Measurements from ENCODE around the gene TAF4. TPM values are rescaled to one million over a fixed set of nuclear protein-coding genes. Genes with fewer than 3 reads are reported as not detected.

The TAF4 gene
- total RNA-seq, 1 donor from 2014 or later, result 22.2 TPM

DNA sequence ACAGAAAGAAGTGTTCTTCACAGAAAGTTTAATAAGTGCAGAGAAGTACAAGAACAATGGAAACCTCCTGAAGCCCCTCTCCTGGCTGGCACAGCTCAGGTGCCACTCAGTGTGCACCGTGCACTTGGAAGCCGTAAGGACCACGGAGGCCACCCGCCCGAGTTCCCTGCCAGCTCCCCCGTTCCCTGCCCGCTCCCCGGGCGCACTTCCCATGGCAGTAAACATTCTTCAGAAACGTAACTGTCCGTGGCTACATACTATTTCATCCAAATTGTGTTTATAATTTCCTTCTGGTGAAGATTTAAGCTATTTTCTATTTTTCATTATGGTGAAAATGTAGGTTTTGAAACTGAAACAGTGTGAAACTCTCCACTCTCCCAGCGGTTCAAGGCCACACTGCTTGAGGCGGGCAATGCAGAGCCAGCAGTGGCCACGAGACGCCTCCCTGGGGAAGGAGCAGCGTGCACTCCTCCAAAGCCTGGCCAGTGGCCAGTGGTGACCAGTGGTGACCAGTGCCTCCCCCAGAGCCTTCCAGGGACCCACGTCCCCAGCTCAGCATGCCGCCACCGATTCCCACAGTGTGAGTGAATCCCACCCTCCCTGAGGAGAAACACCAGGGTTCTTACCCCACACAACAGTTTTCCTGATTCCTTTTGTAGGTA is 46.4 kb downstream of the TAF4 start:
- Mint-ChIP-seq H3K9me3 (no peaks in the 10 kb centered on the region), H3K27me3 (no peaks in the 10 kb centered on the region), H3K36me3 (no peaks in the 10 kb centered on the region), H3K27ac (no peak overlapping the region), H3K4me1 (ENCODE audit: unreplicated experiment) (peaks cover 35% of the 10 kb centered on the region), H3K4me3 (no peak overlapping the region)
- no peak for DNase-seq (ENCODE audit: extremely low spot score, unreplicated experiment)
- TF ChIP-seq, protein P1, sequence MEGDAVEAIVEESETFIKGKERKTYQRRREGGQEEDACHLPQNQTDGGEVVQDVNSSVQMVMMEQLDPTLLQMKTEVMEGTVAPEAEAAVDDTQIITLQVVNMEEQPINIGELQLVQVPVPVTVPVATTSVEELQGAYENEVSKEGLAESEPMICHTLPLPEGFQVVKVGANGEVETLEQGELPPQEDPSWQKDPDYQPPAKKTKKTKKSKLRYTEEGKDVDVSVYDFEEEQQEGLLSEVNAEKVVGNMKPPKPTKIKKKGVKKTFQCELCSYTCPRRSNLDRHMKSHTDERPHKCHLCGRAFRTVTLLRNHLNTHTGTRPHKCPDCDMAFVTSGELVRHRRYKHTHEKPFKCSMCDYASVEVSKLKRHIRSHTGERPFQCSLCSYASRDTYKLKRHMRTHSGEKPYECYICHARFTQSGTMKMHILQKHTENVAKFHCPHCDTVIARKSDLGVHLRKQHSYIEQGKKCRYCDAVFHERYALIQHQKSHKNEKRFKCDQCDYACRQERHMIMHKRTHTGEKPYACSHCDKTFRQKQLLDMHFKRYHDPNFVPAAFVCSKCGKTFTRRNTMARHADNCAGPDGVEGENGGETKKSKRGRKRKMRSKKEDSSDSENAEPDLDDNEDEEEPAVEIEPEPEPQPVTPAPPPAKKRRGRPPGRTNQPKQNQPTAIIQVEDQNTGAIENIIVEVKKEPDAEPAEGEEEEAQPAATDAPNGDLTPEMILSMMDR (conservative IDR thresholded peaks at IDR 0.05), result no peak

DNA sequence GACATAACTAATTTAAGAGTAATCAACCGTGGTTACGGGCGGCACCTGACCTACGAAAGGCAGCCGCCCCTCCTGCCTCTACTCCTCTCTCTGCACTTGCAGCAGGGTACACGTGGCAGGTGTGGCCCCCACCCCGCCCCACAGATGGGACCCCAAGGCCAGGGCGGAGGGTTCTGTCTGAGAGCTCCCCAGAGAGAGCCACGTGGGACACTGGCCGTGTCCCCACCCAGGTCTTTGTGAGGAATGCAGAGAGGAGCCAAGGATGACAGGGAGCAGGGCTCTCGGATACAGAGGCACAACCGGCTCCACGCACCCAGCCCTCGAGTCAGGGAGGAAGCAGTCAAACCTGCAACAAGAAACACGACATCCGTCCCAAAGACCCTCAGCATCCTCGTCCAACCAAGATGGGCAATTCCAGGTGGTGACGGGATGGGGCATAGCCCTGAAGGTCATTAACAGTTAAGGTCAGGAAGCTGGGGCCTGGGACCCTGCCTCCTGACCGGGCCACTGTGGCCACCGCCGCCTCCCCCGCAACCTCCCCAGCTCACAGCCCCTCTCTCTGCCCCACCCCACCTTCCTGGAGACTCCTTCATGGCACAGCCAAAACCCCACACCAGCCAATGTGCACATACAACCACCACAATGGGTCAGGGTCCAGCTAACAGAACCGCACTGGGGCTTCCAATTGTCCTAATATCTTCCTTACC is 47.1 kb downstream of the TAF4 start:
- no peak overlapping the region for H3K4me3 Mint-ChIP-seq
- DNase-seq (ENCODE audit: extremely low spot score, unreplicated experiment), result no peak
- no peaks in the 10 kb centered on the region for H3K9me3 Mint-ChIP-seq
- H3K36me3 Mint-ChIP-seq, result no peaks in the 10 kb centered on the region
- H3K27me3 Mint-ChIP-seq, result no peaks in the 10 kb centered on the region
- no peak overlapping the region for H3K27ac Mint-ChIP-seq
- peaks cover 35% of the 10 kb centered on the region for H3K4me1 Mint-ChIP-seq (ENCODE audit: unreplicated experiment)
- TF ChIP-seq, protein P1 (conservative IDR thresholded peaks at IDR 0.05), result no peak

DNA sequence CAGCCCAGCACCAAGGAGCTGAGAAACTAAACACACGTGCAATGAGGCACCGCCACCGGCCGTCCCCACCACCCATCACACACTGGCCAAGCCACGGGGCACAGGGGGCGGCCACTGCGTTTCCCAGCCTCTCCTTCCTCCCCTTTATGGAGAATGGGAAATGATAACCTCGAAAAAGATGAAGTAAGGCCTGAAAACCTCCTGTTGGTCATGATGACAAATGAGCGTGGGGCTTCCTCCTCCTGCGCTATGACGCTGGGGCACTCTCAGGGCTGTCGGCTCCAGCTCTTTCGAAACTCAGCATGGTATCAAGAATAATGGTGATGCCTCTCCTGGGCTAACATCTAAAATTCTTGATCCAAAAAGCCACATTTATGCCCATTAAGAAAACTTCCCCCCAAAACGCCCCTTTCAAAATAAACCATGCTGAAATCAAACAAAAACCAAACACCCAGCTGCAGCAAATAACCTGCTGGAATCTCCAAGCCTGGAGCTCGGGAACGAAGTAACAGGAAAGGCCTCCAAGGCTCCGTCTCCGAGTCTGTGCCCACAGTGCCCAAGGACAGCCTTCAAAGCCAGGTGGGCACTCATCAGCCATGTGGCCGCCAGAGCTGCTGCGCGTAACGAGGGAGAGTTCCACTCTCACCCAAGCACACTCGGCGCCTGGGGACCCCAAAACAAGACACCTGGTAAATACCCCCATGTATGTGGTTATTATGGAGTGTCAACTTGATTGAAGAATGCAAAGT is 50.0 kb downstream of the TAF4 start:
- no peaks in the 10 kb centered on the region for H3K36me3 Mint-ChIP-seq
- H3K27ac Mint-ChIP-seq, result no peak overlapping the region
- TF ChIP-seq, protein P1 (conservative IDR thresholded peaks at IDR 0.05), result no peak
- H3K4me3 Mint-ChIP-seq, result no peak overlapping the region
- H3K4me1 Mint-ChIP-seq (ENCODE audit: unreplicated experiment), result peaks cover 23% of the 10 kb centered on the region
- H3K9me3 Mint-ChIP-seq, result no peaks in the 10 kb centered on the region
- no peaks in the 10 kb centered on the region for H3K27me3 Mint-ChIP-seq
- no peak for DNase-seq (ENCODE audit: extremely low spot score, unreplicated experiment)

DNA sequence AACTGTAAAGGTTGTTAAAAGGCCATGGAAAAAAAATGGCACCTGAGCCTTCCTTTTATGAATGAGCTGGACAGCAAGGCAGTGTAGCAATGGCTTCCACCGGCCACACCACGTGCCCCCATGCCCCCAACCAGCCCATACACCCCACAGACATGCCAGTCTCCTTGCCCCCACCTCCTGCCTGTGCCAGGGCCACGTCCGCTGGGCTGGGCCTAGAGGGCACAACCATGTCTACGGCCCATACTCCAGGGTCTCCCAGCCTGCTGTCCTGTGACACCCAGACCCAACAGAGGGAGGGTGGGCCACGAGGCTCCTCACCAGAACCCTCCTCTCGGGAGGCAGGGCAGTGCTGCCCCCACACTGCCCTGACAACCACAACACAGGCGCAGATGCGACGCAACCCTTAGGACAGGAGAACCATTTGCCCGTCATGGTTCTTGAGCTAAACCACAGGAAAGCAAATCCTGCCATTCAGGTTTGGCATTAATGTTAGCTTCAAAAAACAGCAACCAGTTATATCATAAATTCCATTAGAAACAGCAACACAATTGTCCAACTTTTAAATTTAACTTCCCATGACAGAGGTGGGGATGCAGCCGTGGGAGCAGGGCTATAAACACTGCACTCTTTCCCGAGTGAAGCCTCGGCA is 50.7 kb downstream of the TAF4 start:
- H3K27me3 Mint-ChIP-seq, result no peaks in the 10 kb centered on the region
- DNase-seq (ENCODE audit: extremely low spot score, unreplicated experiment), result no peak
- TF ChIP-seq, protein P1 (conservative IDR thresholded peaks at IDR 0.05), result no peak
- H3K27ac Mint-ChIP-seq, result no peak overlapping the region
- no peak overlapping the region for H3K4me3 Mint-ChIP-seq
- H3K4me1 Mint-ChIP-seq (ENCODE audit: unreplicated experiment), result peaks cover 18% of the 10 kb centered on the region
- no peaks in the 10 kb centered on the region for H3K9me3 Mint-ChIP-seq
- no peaks in the 10 kb centered on the region for H3K36me3 Mint-ChIP-seq

DNA sequence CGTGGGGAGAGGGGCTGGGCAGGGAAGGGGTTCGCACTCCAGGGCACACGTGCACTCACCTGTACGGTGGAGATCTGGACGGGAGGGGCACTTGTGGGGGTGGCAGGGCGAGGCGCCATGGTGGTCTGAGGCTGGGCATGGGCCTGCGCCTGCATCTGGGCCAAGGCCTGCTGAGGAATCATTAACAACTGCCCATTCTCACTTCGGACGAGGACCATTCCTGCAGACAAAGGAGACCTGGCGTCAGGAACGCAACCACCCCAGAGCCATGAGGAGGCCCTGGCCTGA is 51.2 kb downstream of the TAF4 start:
- no peaks in the 10 kb centered on the region for H3K9me3 Mint-ChIP-seq
- no peak for DNase-seq (ENCODE audit: extremely low spot score, unreplicated experiment)
- H3K4me1 Mint-ChIP-seq (ENCODE audit: unreplicated experiment), result peaks cover 18% of the 10 kb centered on the region
- H3K27me3 Mint-ChIP-seq, result no peaks in the 10 kb centered on the region
- TF ChIP-seq, protein P1 (conservative IDR thresholded peaks at IDR 0.05), result no peak
- no peaks in the 10 kb centered on the region for H3K36me3 Mint-ChIP-seq
- H3K27ac Mint-ChIP-seq, result no peak overlapping the region
- no peak overlapping the region for H3K4me3 Mint-ChIP-seq
